IPS DF 19.7 (cell line): Measurements from ENCODE around the gene RAB13.

Experiments
- DNase-seq: peaks from one replicate; pipeline ENCODE4 v3.0.0-alpha.2; 2013; ENCODE audit warnings: low read depth, low spot score

Gene RAB13

DNA sequence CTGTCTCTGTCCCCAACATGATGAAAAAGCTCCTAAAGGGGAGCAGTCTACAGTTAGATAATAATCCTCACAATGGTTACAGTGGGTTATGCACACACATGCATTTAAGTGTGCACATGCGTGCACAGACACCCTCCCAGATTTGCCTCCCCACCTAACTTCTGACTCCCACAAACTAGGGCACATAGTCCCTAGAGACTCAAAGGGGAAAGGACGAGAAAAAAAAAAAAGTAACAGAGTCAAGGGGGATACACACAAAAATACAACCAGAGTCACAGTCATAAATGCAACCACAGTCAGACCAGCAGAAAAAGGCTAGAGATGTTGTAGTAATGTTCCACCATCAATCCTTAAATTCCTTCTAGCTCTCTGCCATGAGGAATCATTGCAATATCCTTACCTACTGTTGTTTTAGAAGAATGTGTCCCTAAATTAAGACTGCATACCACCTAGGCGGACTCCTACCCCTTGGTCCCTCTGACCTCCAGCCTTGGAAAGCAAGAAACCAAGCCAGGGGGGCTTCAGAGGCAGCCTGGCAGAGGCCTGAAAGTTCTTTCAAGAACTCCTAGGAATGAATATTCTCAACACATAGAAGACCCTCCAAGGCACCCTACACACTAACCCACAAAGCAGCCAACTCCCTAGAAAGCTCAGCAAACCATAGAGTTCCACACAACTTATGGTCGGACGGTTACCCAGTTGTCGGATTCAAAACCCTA lies 29.0 kb downstream of the RAB13 start:
- no peak for DNase-seq

- DNase-seq = no peak
Measured at GRCh38 chr1:153954826-153955225, 31.3 kb downstream of the RAB13 start.

GRCh38 chr1:153953859-153954365 lies 32.2 kb downstream of the RAB13 start:
- DNase-seq = no peak

- DNase-seq = no peak
Measured at GRCh38 chr1:153951801-153952200, 34.3 kb downstream of the RAB13 start.

- no peak for DNase-seq
Measured at GRCh38 chr1:153951183-153951582, 35.0 kb downstream of the RAB13 start.

- DNase-seq = no peak
Measured at GRCh38 chr1:153946622-153947241, 39.4 kb downstream of the RAB13 start, which contains the start of gene DENND4B. TSS of gene DENND4B (minus strand) at chr1:153946718. CDS start at chr1:153944374, 2,344 bp downstream.

DNA sequence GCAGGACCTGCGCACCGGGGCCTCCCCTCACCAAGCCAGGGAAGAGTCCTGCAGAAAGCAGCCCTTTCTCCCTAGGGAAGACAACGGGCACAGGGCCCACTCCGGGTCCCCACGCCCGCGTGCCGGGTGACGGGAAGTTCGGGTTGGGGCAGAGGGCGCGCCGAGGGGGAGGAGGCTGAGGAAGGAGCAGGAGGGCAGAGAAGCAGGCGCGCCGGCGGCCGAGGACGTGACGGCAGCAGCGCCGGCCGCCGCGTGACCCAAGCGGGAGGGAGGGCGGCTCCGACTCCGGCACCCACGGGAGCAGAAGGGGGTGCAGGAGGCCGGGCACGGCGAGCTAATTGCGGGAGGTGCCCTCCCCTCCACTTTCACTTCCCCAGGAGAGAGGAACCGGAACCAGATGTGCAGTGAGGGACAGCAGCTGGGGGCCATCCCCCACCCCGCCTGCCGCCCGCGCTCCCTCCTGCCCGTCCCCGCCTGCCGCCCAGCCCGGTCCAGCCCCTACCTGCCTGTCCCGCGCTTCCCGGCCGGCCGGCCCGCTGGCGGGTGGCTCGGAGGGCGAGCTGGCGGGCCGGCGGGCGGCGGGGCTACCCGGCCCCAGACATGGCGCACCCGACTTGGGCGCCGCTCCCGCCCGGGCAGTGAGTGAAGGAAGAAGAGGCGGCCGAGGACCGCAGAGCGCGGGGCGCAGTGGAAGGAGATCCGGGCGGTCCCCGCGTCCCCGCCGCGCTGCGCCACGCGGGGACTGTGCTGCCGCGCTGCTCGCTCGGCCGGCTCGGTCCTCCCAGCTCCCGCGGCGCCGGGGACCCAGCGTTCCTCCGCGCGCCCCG lies 40.1 kb downstream of the RAB13 start:
- no peak for DNase-seq

GRCh38 chr1:153945131-153945794 lies 40.9 kb downstream of the RAB13 start:
- DNase-seq = no peak

GRCh38 chr1:153944827-153945117 lies 41.4 kb downstream of the RAB13 start:
- DNase-seq = no peak

DNA sequence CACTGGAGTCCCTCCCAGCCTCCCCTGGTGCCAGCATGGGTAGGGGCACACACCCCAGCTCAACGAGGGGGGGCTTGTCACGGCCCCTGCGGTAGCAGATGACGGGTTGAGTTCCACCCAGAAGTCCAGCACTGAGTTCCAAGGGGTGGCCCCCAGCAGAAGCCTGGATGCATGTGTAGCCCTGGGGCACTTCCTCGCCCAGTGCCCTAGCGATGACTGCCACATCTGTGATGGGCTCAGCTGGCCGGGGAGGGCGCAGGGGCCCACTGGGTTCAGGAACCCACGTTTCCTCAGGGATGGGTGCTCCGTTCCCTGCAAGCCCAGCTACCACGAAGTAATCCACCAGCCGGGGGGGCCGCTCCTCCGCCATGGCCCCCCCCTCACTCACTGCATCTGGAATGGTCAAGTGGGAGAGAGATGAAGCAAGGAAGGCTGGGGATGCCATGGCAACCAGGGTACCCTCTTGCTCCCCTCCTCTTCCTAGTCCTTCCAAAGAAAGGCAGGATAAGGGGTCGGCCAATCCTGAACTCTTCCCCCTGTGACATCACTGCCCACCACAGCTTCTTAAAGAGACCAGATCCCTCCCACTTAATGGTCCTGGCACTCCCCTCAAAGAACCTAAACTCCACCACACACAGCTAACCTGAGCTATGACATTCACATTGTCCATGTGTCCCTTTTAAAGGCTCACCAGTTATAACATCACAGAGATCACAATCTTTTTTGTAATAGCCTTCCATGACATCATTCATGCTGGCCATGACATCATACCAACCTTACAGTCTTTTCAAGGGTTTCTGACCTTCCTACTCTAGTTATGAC lies 41.9 kb downstream of the RAB13 start:
- no peak for DNase-seq

DNA sequence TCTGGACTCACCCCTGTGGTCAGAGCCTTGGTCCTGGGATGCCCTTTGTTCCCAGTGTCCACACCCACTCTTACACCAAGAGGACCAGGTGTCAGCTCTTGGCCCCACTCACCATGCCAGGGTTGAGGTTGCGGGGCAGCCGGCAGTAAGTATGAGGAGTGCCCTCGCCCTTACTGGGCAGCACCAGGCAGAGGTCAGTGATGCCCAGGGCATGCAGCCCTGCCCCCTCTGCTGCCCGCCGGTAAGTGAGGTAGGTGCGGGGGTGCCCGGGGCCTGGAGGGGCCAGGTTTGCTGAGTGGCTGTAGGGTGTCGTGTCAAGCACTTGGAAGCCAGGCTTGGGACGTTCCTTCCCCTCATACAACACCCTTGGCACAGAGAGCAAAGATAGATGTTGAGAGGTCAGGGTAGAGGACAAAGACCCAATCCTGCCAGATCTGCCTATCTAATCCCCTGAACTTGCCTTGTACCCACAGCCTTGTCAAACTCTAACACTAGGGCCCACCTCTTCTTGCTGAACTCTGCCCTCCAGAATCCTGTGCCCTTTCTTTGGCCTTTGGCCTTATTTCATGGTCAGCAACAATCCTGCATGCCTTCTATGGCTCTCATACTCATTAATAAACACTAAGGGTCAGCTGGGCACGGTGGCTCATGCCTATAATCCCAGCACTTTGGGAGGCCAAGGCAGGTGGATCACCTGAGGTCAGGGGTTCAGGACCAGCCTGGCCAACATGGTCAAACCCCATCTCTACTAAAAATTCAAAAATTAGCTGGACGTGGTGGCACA lies 43.2 kb downstream of the RAB13 start:
- DNase-seq = no peak

DNA sequence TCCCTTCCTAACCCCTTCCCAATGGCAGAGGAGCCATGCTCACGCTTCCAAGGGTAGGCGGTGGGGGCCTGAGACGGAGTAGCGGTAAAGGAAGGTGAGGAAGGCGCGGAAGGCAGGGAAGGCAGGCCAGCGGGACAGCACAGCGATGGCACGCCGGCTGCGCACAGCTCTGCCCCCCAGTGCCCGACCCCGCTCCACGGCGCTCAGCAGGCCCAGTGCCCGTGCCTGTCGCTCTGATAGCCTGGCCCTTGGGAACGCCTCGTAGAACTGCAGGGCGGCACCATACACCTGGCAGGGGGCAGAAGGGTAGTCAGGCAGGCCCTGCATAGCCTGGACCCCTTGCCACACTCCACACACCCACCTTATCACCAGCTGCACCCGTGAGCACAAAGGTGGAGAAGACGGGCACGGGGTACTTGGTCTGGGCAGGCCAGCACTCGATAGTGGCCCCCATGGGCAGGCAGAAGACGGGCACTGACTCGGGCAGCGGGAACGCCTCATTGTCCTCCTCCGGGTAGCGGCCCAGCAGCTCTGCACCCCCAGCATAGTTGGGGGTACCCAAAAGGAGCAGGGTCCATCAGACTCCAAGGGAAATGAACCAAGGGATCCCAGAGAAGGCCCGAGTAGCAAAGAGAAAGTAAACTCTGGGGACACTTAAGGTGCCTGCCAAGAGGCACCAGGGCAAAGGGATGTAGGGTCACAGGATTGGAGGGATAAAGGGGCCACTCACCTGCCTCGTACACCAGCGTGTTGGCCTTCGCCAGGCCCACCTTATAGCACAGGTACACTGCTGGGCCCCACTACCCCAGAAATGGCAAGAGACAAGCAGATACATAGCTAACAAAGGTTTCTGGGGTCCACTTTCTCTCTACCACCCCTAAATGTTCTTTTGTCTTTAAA lies 44.1 kb downstream of the RAB13 start:
- no peak for DNase-seq

DNA sequence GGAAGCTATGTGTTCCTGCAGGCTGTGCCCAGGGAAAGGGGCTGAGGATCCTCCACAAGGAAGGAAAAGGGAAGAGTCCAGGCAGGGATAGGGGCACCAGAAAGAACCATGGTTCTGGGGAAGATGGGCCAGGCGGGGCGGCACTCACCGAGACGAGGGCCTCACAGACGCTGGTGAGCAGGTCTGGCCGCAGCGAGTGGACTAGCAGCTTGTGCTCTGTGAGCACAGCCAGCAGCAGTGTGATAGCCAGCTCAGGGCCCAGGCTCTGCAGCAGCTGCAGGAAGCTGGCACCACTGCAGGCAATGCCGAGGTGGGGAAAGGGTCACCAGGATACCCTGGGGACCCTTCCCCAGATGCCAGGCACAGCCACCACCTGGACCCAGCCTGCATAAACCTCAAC lies 45.4 kb downstream of the RAB13 start:
- no peak for DNase-seq

GRCh38 chr1:153939476-153939875 lies 46.7 kb downstream of the RAB13 start:
- no peak for DNase-seq

DNA sequence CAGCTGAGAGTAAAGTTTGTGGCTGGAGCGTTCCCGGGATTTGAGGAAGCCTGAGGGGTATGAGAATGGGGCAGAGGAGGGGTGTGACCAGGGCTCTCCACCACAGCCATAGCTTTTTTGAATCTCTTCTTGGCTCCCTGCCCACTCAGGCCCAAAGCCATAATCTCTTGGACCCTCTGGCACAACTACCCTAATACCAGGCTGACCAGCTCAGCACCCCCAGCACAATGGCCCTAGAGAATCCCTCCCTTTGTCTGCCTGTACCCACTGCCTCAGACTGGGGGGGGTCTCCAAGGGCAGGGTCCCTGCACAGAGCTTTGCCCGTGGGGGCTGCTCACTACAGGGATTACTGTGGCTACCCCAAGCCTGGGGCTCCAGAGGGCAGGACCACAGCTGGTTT lies 47.1 kb downstream of the RAB13 start:
- DNase-seq = no peak

DNA sequence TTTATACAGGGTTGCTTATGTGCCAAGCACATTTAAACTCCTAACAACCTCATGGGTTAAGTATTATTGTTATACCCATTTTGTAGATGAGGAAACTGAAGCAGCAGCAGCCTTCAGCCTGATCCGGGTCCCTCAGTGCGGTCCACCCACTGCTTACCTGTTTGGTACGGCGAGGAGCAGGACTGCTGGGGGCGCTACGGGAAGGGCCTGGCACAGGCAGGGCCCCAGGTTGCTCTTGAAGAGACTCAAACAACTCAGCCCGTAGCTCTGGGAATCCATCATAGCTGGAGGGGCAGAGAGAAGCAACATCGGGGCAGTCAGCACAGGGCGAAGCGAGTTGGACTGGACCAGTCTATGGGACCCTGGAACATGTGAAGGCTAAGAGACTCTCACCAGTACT lies 48.8 kb downstream of the RAB13 start:
- DNase-seq = no peak

DNA sequence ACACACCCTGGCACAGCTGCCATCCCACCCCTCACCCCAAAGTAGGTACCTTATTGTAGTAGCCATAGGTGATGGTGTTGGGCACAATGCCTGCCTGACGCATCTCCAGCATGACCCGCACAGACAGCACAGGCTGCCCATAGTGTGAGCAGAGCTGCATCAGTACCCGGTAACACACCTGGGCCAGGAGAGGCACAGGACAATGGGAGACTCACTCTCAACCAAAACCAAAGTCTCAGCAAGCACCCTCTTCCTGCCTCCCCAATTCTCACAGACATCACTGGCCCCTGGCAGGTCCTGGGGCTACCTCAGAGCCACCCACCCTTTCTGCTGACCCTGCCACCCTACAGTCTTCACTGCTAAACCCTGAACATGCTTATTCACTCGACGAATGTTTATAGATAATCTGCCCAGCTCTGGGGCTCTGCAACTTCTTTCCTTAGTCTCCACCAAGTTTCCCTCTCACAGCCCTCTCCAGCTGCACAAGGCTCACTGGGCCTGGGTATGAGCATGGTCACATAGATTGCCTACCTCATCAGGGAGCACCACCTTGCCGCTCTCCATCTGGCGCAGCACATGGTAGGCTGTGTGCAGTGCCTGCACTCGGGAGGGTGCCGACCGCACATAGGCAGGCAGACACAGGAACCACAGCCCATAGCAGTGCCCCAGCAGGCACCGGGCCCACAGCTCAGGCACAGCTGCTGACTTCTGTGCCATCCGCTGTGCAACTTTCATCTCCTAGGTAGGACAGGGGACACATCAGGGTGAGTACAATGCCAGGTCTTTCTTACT lies 49.9 kb downstream of the RAB13 start:
- DNase-seq = no peak

DNA sequence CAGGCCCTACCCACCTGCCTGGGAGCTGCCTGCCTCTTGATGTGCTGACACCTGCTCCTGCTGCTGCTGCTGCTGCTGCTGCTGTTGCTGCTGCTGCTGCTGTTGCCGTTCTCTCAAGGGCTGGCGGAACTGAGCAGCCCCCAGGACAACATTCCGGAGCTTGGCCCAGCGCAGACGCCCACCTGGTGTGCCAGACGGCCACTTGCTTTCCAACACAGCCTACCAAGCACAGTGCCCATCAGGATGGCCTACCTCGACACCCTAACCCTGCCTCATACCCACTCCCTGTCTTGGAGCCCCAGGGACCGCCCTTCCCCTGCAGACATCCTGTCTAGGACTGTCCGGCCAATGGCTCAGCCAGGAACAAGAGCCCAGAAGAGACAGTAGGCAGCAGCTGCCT lies 51.4 kb downstream of the RAB13 start:
- no peak for DNase-seq

GRCh38 chr1:153933955-153934354 lies 52.2 kb downstream of the RAB13 start:
- no peak for DNase-seq
